Fibroblast of lung (primary cell): Measurements from ENCODE around the gene PLEKHG4B. TPM values are rescaled to one million over a fixed set of nuclear protein-coding genes. Genes with fewer than 3 reads are reported as not detected.
"Not testable (repeated sequence)": the region's sequence is repeated elsewhere in the genome, so short reads cannot be mapped to it uniquely, and the experiment has no call there.

ENCODE experiments used
- DNase-seq, 2 donors: peaks; one replicate each; pipeline versions ENCODE4 v3.0.0 to v3.0.0-alpha.2; 2010; ENCODE audit warnings: low read depth in 2 of 2
- H2AFZ ChIP-seq: 2 replicates; pipeline ENCODE4 v1.5.1; 2012; ENCODE audit warnings: low read length, control low read depth, inconsistent platforms
- H3K27ac ChIP-seq: 2 replicates; pipeline ENCODE4 v1.5.1; 2011; ENCODE audit warnings: low read length, control low read depth; ENCODE audit not compliant: insufficient read depth
- H3K27me3 ChIP-seq: 2 replicates; pipeline ENCODE4 v1.5.1; 2011; ENCODE audit warnings: mild to moderate bottlenecking, low read length; ENCODE audit not compliant: control insufficient read depth, insufficient read depth
- H3K36me3 ChIP-seq: 2 replicates; pipeline ENCODE4 v1.5.1; 2011; ENCODE audit warnings: low read length; ENCODE audit not compliant: control insufficient read depth, insufficient read depth
- H3K4me1 ChIP-seq: 2 replicates; pipeline ENCODE4 v1.5.1; 2011; ENCODE audit warnings: low read length; ENCODE audit not compliant: control insufficient read depth, insufficient read depth; ENCODE audit errors: extremely low read depth
- H3K4me2 ChIP-seq: 2 replicates; pipeline ENCODE4 v1.5.1; 2011; ENCODE audit warnings: low read length, control low read depth; ENCODE audit not compliant: insufficient read depth; ENCODE audit errors: extremely low read depth
- H3K4me3 ChIP-seq, 4 experiments: fragments of 200-600 bp in 1 of 4; sonication (generic) in 1 of 4; replicated peaks in 1 of 4; 2 replicates each; pipeline ENCODE4 v1.5.1; 2011 to 2016; ENCODE audit warnings: low read length in 4 of 4, low read depth in 3 of 4, mild to moderate bottlenecking in 3 of 4, control low read depth in 2 of 4, inconsistent platforms in 1 of 4, mixed read lengths in 1 of 4; ENCODE audit not compliant: insufficient read depth in 1 of 4; ENCODE audit errors: control extremely low read depth in 1 of 4
- H3K79me2 ChIP-seq: 2 replicates; pipeline ENCODE4 v1.5.1; 2012; ENCODE audit warnings: mild to moderate bottlenecking, low read length, inconsistent platforms; ENCODE audit not compliant: control insufficient read depth, insufficient read depth
- H3K9ac ChIP-seq: 2 replicates; pipeline ENCODE4 v1.5.1; 2011; ENCODE audit warnings: mild to moderate bottlenecking, low read length, control low read depth; ENCODE audit not compliant: insufficient read depth
- H3K9me3 ChIP-seq: 2 replicates; pipeline ENCODE4 v1.5.1; 2012; ENCODE audit warnings: low read depth, low read length; ENCODE audit not compliant: control insufficient read depth, insufficient read depth
- H4K20me1 ChIP-seq: 2 replicates; pipeline ENCODE4 v1.5.1; 2011; ENCODE audit warnings: low read length; ENCODE audit not compliant: control insufficient read depth, insufficient read depth; ENCODE audit errors: extremely low read depth
- EZH2 ChIP-seq: IDR thresholded peaks from 2 replicates; pipeline ENCODE4 v1.5.1; 2012; ENCODE audit warnings: low read length, control low read depth, mild to moderate bottlenecking; ENCODE audit errors: missing control alignments
- polyA plus RNA-seq, 2 donors: library from polyadenylated mRNA; depleted of rRNA in 1 of 2; stranded (reverse) in 1 of 2; unstranded in 1 of 2; fragments of >200 nt; gene quantifications; 2 replicates each; pipeline ENCODE4 v1.2.1, GENCODE V29; 2011 to 2012; ENCODE audit warnings: missing spikeins in 1 of 2
- total RNA-seq: library from RNA; depleted of rRNA; stranded (reverse); fragments of >200 nt; gene quantifications from 2 replicates; pipeline ENCODE4 v1.2.1, GENCODE V29; 2014
- TF ChIP-seq, protein P1 (sequence below), 2 donors: IDR thresholded peaks in 1 of 2; conservative IDR thresholded peaks in 1 of 2; 1 replicate in 1 of 2; 2 replicates in 1 of 2; pipeline ENCODE4 v1.5.1; 2011 to 2012; ENCODE audit warnings: low read length in 2 of 2, control low read depth in 1 of 2, inconsistent platforms in 1 of 2, low read depth in 1 of 2, mild to moderate bottlenecking in 1 of 2

Gene PLEKHG4B
- total and polyA plus RNA-seq, 2 donors (not counting 1 experiment from before 2014, with no cell fraction given) = under 0.01 to 0.08 TPM

DNA sequence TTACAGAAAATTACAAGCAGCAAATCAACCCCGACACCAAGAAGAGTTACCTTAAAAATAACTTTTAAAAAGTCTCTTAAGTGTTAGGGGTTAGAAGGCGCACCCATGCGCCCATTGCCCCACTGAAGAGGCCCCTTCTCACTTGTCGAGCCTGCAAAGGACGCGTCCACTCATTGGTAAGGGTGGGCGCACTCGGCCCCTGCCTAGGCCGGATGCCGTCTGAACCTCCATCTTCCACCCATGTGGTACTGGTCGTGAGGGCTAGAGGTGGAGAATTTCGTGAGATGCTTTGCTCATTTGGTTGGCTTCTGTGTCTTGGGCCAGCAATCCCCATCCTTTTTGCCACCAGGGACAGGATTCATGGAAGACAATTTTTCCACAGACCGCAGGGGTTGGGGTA is 71.9 kb downstream of the PLEKHG4B start:
- H3K27ac ChIP-seq = no peak overlapping the region
- no peaks in the 10 kb centered on the region for H3K79me2 ChIP-seq
- H3K4me2 ChIP-seq = no peak overlapping the region
- H3K9me3 ChIP-seq = no peaks in the 10 kb centered on the region
- H3K36me3 ChIP-seq = no peaks in the 10 kb centered on the region
- no peak overlapping the region for H3K9ac ChIP-seq
- H3K4me3 ChIP-seq = no peak overlapping the region
- TF ChIP-seq EZH2 = no peak
- TF ChIP-seq, protein P1, sequence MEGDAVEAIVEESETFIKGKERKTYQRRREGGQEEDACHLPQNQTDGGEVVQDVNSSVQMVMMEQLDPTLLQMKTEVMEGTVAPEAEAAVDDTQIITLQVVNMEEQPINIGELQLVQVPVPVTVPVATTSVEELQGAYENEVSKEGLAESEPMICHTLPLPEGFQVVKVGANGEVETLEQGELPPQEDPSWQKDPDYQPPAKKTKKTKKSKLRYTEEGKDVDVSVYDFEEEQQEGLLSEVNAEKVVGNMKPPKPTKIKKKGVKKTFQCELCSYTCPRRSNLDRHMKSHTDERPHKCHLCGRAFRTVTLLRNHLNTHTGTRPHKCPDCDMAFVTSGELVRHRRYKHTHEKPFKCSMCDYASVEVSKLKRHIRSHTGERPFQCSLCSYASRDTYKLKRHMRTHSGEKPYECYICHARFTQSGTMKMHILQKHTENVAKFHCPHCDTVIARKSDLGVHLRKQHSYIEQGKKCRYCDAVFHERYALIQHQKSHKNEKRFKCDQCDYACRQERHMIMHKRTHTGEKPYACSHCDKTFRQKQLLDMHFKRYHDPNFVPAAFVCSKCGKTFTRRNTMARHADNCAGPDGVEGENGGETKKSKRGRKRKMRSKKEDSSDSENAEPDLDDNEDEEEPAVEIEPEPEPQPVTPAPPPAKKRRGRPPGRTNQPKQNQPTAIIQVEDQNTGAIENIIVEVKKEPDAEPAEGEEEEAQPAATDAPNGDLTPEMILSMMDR (conservative IDR thresholded peaks at IDR 0.05 in 1 of 2, IDR thresholded peaks at IDR 0.05 in 1 of 2; ENCODE audit: low read depth in 1 of 2, low read length in 2 of 2) = no peak
- DNase-seq = no peak
- H2AFZ ChIP-seq = no peak overlapping the region
- no peaks in the 10 kb centered on the region for H4K20me1 ChIP-seq
- H3K27me3 ChIP-seq = no peaks in the 10 kb centered on the region
- peaks cover 8% of the 10 kb centered on the region for H3K4me1 ChIP-seq

DNA sequence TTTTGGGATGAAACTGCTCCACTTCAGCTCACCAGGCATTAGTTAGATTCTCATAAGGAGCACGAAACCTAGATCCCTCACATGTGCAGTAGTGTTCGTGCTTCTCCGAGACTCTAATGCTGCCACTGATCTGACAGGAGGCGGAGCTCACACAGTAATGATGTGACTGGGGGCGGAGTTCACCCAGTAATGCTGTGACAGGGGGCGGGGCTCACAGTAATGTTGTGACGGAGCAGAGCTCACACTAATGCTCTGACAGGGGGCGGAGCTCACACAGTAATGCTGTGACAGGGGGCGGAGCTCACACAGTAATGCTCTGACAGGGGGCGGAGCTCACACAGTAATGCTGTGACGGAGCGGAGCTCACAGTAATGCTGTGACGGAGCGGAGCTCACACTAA is 72.3 kb downstream of the PLEKHG4B start:
- no peaks in the 10 kb centered on the region for H3K9me3 ChIP-seq
- H3K36me3 ChIP-seq = no peaks in the 10 kb centered on the region
- no peaks in the 10 kb centered on the region for H4K20me1 ChIP-seq
- no peak overlapping the region for H3K27ac ChIP-seq
- H2AFZ ChIP-seq = no peak overlapping the region
- no peak overlapping the region for H3K9ac ChIP-seq
- no peak overlapping the region for H3K4me3 ChIP-seq
- H3K4me2 ChIP-seq = no peak overlapping the region
- H3K79me2 ChIP-seq = no peaks in the 10 kb centered on the region
- no peak for DNase-seq
- no peaks in the 10 kb centered on the region for H3K27me3 ChIP-seq
- H3K4me1 ChIP-seq = peaks cover 12% of the 10 kb centered on the region
- TF ChIP-seq EZH2 = no peak
- TF ChIP-seq, protein P1 (conservative IDR thresholded peaks at IDR 0.05 in 1 of 2, IDR thresholded peaks at IDR 0.05 in 1 of 2; ENCODE audit: low read depth in 1 of 2, low read length in 2 of 2) = no peak

DNA sequence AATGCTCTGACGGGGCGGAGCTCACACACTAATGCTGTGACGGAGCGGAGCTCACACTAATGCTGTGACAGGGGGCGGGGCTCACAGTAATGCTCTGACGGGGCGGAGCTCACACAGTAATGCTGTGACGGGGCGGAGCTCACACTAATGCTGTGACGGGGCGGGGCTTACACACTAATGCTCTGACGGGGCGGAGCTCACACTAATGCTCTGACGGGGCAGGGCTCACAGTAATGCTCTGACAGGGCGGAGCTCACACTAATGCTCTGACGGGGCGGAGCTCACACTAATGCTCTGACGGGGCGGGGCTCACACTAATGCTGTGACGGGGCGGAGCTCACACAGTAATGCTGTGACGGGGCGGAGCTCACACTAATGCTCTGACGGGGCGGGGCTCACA is 72.8 kb downstream of the PLEKHG4B start:
- H3K4me2 ChIP-seq, H3K9me3 ChIP-seq, H3K36me3 ChIP-seq, DNase-seq, H2AFZ ChIP-seq, H3K4me3 ChIP-seq, H3K9ac ChIP-seq, H3K27me3 ChIP-seq, H4K20me1 ChIP-seq, H3K79me2 ChIP-seq, H3K27ac ChIP-seq: not testable (repeated sequence)
- H3K4me1 ChIP-seq = peaks cover 17% of the 10 kb centered on the region
